ENCODE measurements around the gene MIDN.

MIDN gene

DNA sequence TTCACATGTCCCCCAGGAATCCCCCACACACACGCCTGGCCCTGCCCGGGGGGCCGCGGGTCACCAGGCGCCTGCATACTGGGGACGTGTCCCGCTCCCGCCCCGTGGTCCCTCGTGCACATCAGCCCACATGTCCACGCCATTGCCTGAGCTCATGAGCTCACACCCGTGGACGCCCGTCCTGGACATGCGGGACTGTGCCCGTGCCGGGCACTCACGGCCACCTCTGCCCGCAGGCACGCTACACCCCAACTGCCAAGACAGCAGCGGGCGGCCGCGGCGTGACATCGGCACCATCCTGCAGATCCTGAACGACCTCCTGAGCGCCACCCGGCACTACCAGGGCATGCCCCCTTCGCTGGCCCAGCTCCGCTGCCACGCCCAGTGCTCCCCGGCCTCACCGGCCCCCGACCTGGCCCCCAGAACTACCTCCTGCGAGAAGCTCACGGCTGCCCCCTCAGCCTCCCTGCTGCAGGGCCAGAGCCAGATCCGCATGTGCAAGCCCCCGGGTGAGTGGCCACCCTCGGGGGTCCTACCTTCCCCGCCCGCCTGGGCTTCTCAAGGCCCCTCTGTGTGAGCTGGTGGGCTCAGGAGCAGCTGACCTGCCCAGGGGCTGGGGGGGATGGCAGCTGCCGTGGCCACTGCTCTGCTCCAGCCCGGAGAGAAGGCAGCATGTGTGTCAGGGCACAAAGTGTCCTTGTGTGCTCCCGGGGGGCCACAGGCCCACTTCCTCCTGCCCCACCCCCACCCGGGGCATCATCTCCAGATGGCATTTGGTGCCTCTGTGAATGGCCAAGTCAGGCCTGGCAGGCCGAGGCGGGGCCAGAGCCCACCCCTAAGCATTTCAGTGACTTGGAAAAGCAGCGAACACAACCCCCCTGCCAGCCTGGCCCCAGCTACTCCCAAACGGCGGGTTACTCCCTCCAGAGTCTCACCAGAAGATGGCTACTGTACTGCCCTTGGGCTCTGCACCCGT lies 7.1 kb downstream of the MIDN start:
- Histone ChIP-seq H2AFZ (ENCODE audit: insufficient read depth, low read length, poor library complexity) (no peak overlapping the region), H3K9me3 (ENCODE audit: insufficient read depth, low read depth, low read length) (no peaks in the 10 kb centered on the region), H4K12ac (ENCODE audit: low read depth, low read length) (no peak overlapping the region), H3K14ac (ENCODE audit: low read length) (no peak overlapping the region), H3K4me1 (ENCODE audit: control insufficient read depth in 1 of 2, insufficient read depth in 2 of 2, low read length in 2 of 2) (peaks cover 23 to 27% of the 10 kb centered on the region in 2 experiments), H3K18ac (ENCODE audit: low read length) (peak overlapping the region; percentile 6), H3K23ac (ENCODE audit: low read length) (no peak overlapping the region), H3K36me3 (ENCODE audit: control insufficient read depth in 1 of 2, insufficient read depth in 2 of 2, low read length in 2 of 2) (peaks cover 69 to 76% of the 10 kb centered on the region in 2 experiments), H3K4ac (ENCODE audit: low read depth, low read length) (no peak overlapping the region), H3K27ac (ENCODE audit: low read depth, low read length) (peak overlapping the region; percentile 3), H2AK5ac (ENCODE audit: low read length) (no peak overlapping the region), H3K4me2 (ENCODE audit: low read length) (no peak overlapping the region), H3K27me3 (ENCODE audit: insufficient read depth, low read length) (no peaks in the 10 kb centered on the region), H3K4me3 (ENCODE audit: low read depth, low read length) (no peak overlapping the region), H3K9ac (ENCODE audit: low read length) (no peak overlapping the region), H2BK120ac (ENCODE audit: insufficient read depth, low read length, poor library complexity) (no peak overlapping the region), H4K91ac (ENCODE audit: low read depth, low read length) (no peak overlapping the region), H2BK5ac (ENCODE audit: low read depth, low read length, poor library complexity) (no peak overlapping the region), H3K79me1 (ENCODE audit: low read length) (peaks cover 32% of the 10 kb centered on the region), H3K79me2 (ENCODE audit: control insufficient read depth, insufficient read depth, low read length, poor library complexity) (peaks cover 27% of the 10 kb centered on the region), H2BK12ac (ENCODE audit: low read length) (no peak overlapping the region), H4K8ac (ENCODE audit: low read depth, low read length) (no peak overlapping the region)
- WGBS (ENCODE audit: extremely low coverage, insufficient coverage, insufficient read length), result no CpG with 5 or more reads among the region's 52 CpGs
- DNase-seq, result no peak

DNA sequence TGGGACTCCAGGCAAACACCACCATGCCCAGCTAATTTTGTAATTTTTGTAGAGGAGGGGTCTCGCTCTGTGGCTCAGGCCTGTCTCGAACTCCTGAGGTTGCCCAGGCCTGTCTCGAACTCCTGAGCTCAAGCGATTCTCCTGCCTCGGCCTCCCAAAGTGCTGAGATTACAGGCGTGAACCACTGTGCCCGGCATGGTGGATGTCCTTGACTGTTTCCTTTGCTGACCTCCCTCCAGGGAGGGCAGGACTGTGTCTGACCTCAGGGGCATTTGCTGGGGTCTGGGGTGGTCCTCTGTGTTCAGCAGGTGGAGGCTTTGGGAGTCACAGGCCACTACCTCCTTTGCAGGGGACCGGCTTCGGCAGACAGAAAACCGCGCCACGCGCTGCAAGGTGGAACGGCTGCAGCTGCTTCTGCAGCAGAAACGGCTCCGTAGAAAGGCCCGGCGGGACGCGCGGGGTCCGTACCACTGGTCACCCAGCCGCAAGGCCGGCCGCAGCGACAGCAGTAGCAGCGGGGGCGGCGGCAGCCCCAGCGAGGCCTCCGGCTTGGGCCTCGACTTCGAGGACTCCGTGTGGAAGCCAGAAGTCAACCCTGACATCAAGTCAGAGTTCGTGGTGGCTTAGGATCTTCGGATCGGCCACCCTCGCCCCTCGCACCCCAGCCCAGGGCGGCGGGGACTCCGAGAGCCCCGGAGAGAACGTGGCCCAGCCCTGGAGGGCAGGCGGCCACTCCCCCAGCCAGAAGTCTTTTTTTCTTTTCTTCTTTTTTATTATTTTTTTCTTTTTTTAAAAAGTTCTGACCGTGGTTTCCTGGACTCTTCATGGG lies 8.5 kb downstream of the MIDN start:
- Histone ChIP-seq H3K79me1 (ENCODE audit: low read length) (peaks cover 29% of the 10 kb centered on the region), H4K8ac (ENCODE audit: low read depth, low read length) (no peak overlapping the region), H2AFZ (ENCODE audit: insufficient read depth, low read length, poor library complexity) (no peak overlapping the region), H3K27me3 (ENCODE audit: insufficient read depth, low read length) (no peaks in the 10 kb centered on the region), H3K79me2 (ENCODE audit: control insufficient read depth, insufficient read depth, low read length, poor library complexity) (peaks cover 18% of the 10 kb centered on the region), H2BK5ac (ENCODE audit: low read depth, low read length, poor library complexity) (no peak overlapping the region), H3K14ac (ENCODE audit: low read length) (no peak overlapping the region), H2AK5ac (ENCODE audit: low read length) (no peak overlapping the region), H3K27ac (ENCODE audit: low read depth, low read length) (no peak overlapping the region), H3K23ac (ENCODE audit: low read length) (no peak overlapping the region), H3K9me3 (ENCODE audit: insufficient read depth, low read depth, low read length) (no peaks in the 10 kb centered on the region), H3K4me3 (ENCODE audit: low read depth, low read length) (no peak overlapping the region), H3K4me1 (ENCODE audit: control insufficient read depth in 1 of 2, insufficient read depth in 2 of 2, low read length in 2 of 2) (peaks cover 28 to 36% of the 10 kb centered on the region in 2 experiments), H3K9ac (ENCODE audit: low read length) (no peak overlapping the region), H2BK12ac (ENCODE audit: low read length) (no peak overlapping the region), H3K4ac (ENCODE audit: low read depth, low read length) (no peak overlapping the region), H3K18ac (ENCODE audit: low read length) (no peak overlapping the region), H3K4me2 (ENCODE audit: low read length) (no peak overlapping the region), H2BK120ac (ENCODE audit: insufficient read depth, low read length, poor library complexity) (no peak overlapping the region), H3K36me3 (ENCODE audit: control insufficient read depth in 1 of 2, insufficient read depth in 2 of 2, low read length in 2 of 2) (peaks cover 60 to 63% of the 10 kb centered on the region in 2 experiments), H4K91ac (ENCODE audit: low read depth, low read length) (no peak overlapping the region), H4K12ac (ENCODE audit: low read depth, low read length) (no peak overlapping the region)
- WGBS (ENCODE audit: extremely low coverage, insufficient coverage, insufficient read length), result no CpG with 5 or more reads among the region's 46 CpGs
- DNase-seq, result no peak

DNA sequence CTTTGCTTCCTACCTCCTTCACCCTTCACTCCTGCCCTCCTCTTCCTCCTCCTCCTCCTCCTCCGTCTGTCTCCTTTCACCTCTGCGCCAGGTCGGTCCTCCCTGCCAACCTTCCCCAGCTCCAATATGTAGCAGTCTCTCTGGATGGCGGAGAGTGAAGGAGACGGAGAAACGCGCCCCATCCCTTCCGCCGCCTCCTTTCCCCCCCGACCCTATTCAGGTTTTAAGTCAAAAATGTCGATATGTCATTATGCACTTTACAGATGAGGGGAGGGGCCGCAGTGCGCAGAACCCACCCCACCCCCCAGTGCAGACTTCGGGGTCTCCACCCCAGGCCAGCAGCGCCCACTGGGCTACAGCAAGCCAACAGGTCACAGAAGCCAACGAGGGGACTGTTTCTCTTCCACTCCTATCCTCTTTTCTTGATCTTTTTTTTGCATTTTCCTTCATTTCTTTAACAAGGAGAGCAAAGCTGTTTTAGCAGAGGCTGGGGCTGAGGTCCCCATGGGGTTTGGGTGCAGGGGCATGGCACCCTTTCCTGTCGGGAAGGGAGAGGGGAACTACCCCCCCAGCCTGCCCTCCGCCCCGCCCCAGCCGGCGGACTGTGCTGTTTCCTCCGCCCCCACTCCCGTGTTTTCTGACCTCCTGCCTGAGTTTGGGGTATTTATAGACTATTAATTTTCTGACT lies 9.2 kb downstream of the MIDN start:
- Histone ChIP-seq H3K18ac (ENCODE audit: low read length) (no peak overlapping the region), H3K4me1 (ENCODE audit: control insufficient read depth in 1 of 2, insufficient read depth in 2 of 2, low read length in 2 of 2) (peaks cover 31 to 41% of the 10 kb centered on the region in 2 experiments), H2AK5ac (ENCODE audit: low read length) (no peak overlapping the region), H3K9ac (ENCODE audit: low read length) (no peak overlapping the region), H3K23ac (ENCODE audit: low read length) (no peak overlapping the region), H2BK12ac (ENCODE audit: low read length) (no peak overlapping the region), H2BK120ac (ENCODE audit: insufficient read depth, low read length, poor library complexity) (no peak overlapping the region), H4K12ac (ENCODE audit: low read depth, low read length) (no peak overlapping the region), H4K91ac (ENCODE audit: low read depth, low read length) (no peak overlapping the region), H3K4me3 (ENCODE audit: low read depth, low read length) (no peak overlapping the region), H2BK5ac (ENCODE audit: low read depth, low read length, poor library complexity) (no peak overlapping the region), H3K4ac (ENCODE audit: low read depth, low read length) (no peak overlapping the region), H4K8ac (ENCODE audit: low read depth, low read length) (no peak overlapping the region), H3K36me3 (ENCODE audit: control insufficient read depth in 1 of 2, insufficient read depth in 2 of 2, low read length in 2 of 2) (peaks cover 54 to 57% of the 10 kb centered on the region in 2 experiments), H3K9me3 (ENCODE audit: insufficient read depth, low read depth, low read length) (no peaks in the 10 kb centered on the region), H3K79me1 (ENCODE audit: low read length) (peaks cover 28% of the 10 kb centered on the region), H3K14ac (ENCODE audit: low read length) (no peak overlapping the region), H3K4me2 (ENCODE audit: low read length) (no peak overlapping the region), H3K79me2 (ENCODE audit: control insufficient read depth, insufficient read depth, low read length, poor library complexity) (peaks cover 14% of the 10 kb centered on the region), H2AFZ (ENCODE audit: insufficient read depth, low read length, poor library complexity) (no peak overlapping the region), H3K27me3 (ENCODE audit: insufficient read depth, low read length) (no peaks in the 10 kb centered on the region), H3K27ac (ENCODE audit: low read depth, low read length) (no peak overlapping the region)
- DNase-seq, result no peak
- WGBS (ENCODE audit: extremely low coverage, insufficient coverage, insufficient read length), result no CpG with 5 or more reads among the region's 23 CpGs

DNA sequence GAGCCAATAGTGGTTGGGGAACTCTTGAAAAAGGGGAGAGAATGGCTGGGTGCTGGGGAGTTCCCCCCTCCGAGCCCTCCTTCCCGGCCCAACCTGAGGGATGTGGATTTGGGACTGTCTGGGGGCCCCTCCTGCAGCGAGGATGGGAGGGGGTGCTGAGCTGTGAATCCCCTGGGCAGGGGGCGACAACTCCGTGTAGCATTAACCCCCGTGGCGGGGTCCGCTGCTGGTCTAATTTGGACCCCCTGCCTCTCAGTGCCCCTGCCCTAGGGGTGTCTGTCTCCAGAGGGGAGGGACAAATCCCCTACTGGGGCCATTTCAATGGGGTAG lies 9.7 kb downstream of the MIDN start:
- Histone ChIP-seq H3K9me3 (ENCODE audit: insufficient read depth, low read depth, low read length) (no peaks in the 10 kb centered on the region), H3K14ac (ENCODE audit: low read length) (no peak overlapping the region), H3K79me2 (ENCODE audit: control insufficient read depth, insufficient read depth, low read length, poor library complexity) (peaks cover 10% of the 10 kb centered on the region), H3K27ac (ENCODE audit: low read depth, low read length) (no peak overlapping the region), H3K79me1 (ENCODE audit: low read length) (peaks cover 29% of the 10 kb centered on the region), H3K4me2 (ENCODE audit: low read length) (no peak overlapping the region), H3K27me3 (ENCODE audit: insufficient read depth, low read length) (no peaks in the 10 kb centered on the region), H3K23ac (ENCODE audit: low read length) (no peak overlapping the region), H3K9ac (ENCODE audit: low read length) (no peak overlapping the region), H3K4me3 (ENCODE audit: low read depth, low read length) (no peak overlapping the region), H3K18ac (ENCODE audit: low read length) (no peak overlapping the region), H3K36me3 (ENCODE audit: control insufficient read depth in 1 of 2, insufficient read depth in 2 of 2, low read length in 2 of 2) (peaks cover 49 to 52% of the 10 kb centered on the region in 2 experiments), H3K4ac (ENCODE audit: low read depth, low read length) (no peak overlapping the region), H2AK5ac (ENCODE audit: low read length) (no peak overlapping the region), H2BK12ac (ENCODE audit: low read length) (no peak overlapping the region), H4K12ac (ENCODE audit: low read depth, low read length) (no peak overlapping the region), H3K4me1 (ENCODE audit: control insufficient read depth in 1 of 2, insufficient read depth in 2 of 2, low read length in 2 of 2) (peaks cover 32 to 42% of the 10 kb centered on the region in 2 experiments), H2AFZ (ENCODE audit: insufficient read depth, low read length, poor library complexity) (no peak overlapping the region), H2BK5ac (ENCODE audit: low read depth, low read length, poor library complexity) (no peak overlapping the region), H4K8ac (ENCODE audit: low read depth, low read length) (no peak overlapping the region), H4K91ac (ENCODE audit: low read depth, low read length) (no peak overlapping the region), H2BK120ac (ENCODE audit: insufficient read depth, low read length, poor library complexity) (no peak overlapping the region)
- WGBS (ENCODE audit: extremely low coverage, insufficient coverage, insufficient read length), result no CpG with 5 or more reads among the region's 8 CpGs
- DNase-seq, result no peak

Measured in trophoblast cell (in vitro differentiated cells and primary cell).